Ovary (tissue), 9 donors: ENCODE data around the gene TMEM131. TPM values are rescaled to one million over a fixed set of nuclear protein-coding genes. Genes with fewer than 3 reads are reported as not detected.

Source experiments
- DNase-seq, 5 donors: peaks; one replicate each; pipeline ENCODE4 v3.0.0-alpha.2; 2019 to 2020
- H3K27ac ChIP-seq, 2 donors: fragments of 200-600 bp; one replicate each; pipeline versions ENCODE4 v1.5.1 to v1.8.0; 2019 to 2022
- H3K27me3 ChIP-seq: fragments of 200-600 bp; one replicate; pipeline ENCODE4 v1.8.0; 2022
- H3K36me3 ChIP-seq: fragments of 200-600 bp; sonication (generic); one replicate; pipeline ENCODE4 v1.5.1; 2019
- H3K4me1 ChIP-seq: one replicate; pipeline ENCODE4 v1.8.1; 2013; ENCODE audit warnings: mild to moderate bottlenecking, moderate library complexity; ENCODE audit not compliant: insufficient read depth
- H3K4me3 ChIP-seq: fragments of 200-600 bp; sonication (generic); one replicate; pipeline ENCODE4 v1.5.1; 2017
- H3K9me3 ChIP-seq, 2 donors: fragments of 200-600 bp in 1 of 2; sonication (generic) in 1 of 2; one replicate each; pipeline versions ENCODE4 v1.5.1 to v1.8.1; 2013 to 2019; ENCODE audit warnings: mild to moderate bottlenecking in 1 of 2, moderate library complexity in 1 of 2
- CTCF ChIP-seq, 3 donors: fragments of 450-650 bp in 2 of 3; fragments of 200-600 bp in 1 of 3; IDR thresholded peaks; one replicate each; pipeline versions ENCODE4 v1.5.1 to v1.8.0; 2016 to 2022; ENCODE audit warnings: antibody characterized with exemption in 3 of 3, mild to moderate bottlenecking in 1 of 3
- EP300 ChIP-seq: sonication (generic); formaldehyde crosslinking; IDR thresholded peaks from one replicate; pipeline ENCODE4 v1.6.1; 2017; ENCODE audit warnings: antibody characterized with exemption
- POLR2A ChIP-seq: fragments of 450-650 bp; IDR thresholded peaks from one replicate; pipeline ENCODE4 v1.6.1; 2017; ENCODE audit warnings: antibody characterized with exemption, mild to moderate bottlenecking, moderate library complexity
- WGBS, 3 donors: extraction: QIAGEN DNeasy Blood & Tissue Kit in 1 of 3; methylation state at CpG; one replicate each; pipeline versions ENCODE4 v1.1.5 to v1.1.7; 2013 to 2017; 5-methylcytosine and 5-hydroxymethylcytosine counted together
- intact Hi-C, 4 donors: fragments of 100-400 bp; cut with DNase I; formaldehyde crosslinking; loops; one replicate each; pipeline versions ENCODE4 v1.11.0 to v1.15.1; 2022 to 2023
- polyA plus RNA-seq, 2 donors: library from polyadenylated mRNA; stranded (reverse); fragments of 200-250 nt in 1 of 2; fragments of 350-450 nt in 1 of 2; fragmentation: Illumina TruSeq in 1 of 2; extraction: RNeasy Lipid Tissue Mini Kit (QIAGEN cat#74804) in 1 of 2; gene quantifications; one replicate each; pipeline ENCODE4 v1.2.3, GENCODE V29; 2013 to 2014
- total RNA-seq, 7 donors: library from RNA; depleted of rRNA in 2 of 7; stranded (reverse); fragments of >200 nt in 2 of 7; fragmentation: NEBNext Ultra II Directional in 3 of 7; extraction: Animal tissue kit (Norgen Biotek cat#: 25700) in 3 of 7; gene quantifications; one replicate each; pipeline versions ENCODE4 v1.1.0 to v1.2.4, GENCODE V29; 2016 to 2023
- donor health status: DM: no; HTN: no; CAD: no; lungs with moderate emphysema.
- donor health status: DM: no; HTN: no; CAD: no.
- donor health status: Bipolar disorder and iron deficiency.
- donor health status: DM: yes; HTN: yes; CAD: no.
- donor health status: DM: no; HTN: no; CAD: no.
- donor health status: DM: yes; HTN: yes; CAD: no.

Gene TMEM131
- total and polyA plus RNA-seq, 9 donors, result 16.1 to 44.0 (median 38.4) TPM

- intact Hi-C loops, result no loop called here
- TF ChIP-seq POLR2A (no peak), CTCF (IDR thresholded peaks at IDR 0.05) (no peak), EP300 (no peak)
- Histone ChIP-seq H3K4me3 (no peak overlapping the region), H3K4me1 (no peaks in the 10 kb centered on the region), H3K9me3 (no peaks in the 10 kb centered on the region), H3K27ac (no peak overlapping the region), H3K36me3 (no peaks in the 10 kb centered on the region), H3K27me3 (no peaks in the 10 kb centered on the region)
- no peak for DNase-seq
- 87 to 91% (median 90%) methylated on average over 41 to 44 of the region's 44 CpGs for WGBS, 3 donors
Observed at GRCh38 chr2:97734061-97735051, 261.4 kb downstream of the TMEM131 start.

GRCh38 chr2:97733341-97734035 is 262.3 kb downstream of the TMEM131 start:
- 84 to 88% (median 87%) methylated on average over 18 to 20 of the region's 20 CpGs for WGBS, 3 donors
- no peak overlapping the region for H3K4me3 ChIP-seq
- intact Hi-C loops, result no loop called here
- no peaks in the 10 kb centered on the region for H3K4me1 ChIP-seq
- H3K27ac ChIP-seq, result no peak overlapping the region
- no peaks in the 10 kb centered on the region for H3K36me3 ChIP-seq
- H3K27me3 ChIP-seq, result no peaks in the 10 kb centered on the region
- no peak for TF ChIP-seq POLR2A
- TF ChIP-seq CTCF (IDR thresholded peaks at IDR 0.05), result no peak
- TF ChIP-seq EP300, result no peak
- DNase-seq, result no peak
- no peaks in the 10 kb centered on the region for H3K9me3 ChIP-seq

DNA sequence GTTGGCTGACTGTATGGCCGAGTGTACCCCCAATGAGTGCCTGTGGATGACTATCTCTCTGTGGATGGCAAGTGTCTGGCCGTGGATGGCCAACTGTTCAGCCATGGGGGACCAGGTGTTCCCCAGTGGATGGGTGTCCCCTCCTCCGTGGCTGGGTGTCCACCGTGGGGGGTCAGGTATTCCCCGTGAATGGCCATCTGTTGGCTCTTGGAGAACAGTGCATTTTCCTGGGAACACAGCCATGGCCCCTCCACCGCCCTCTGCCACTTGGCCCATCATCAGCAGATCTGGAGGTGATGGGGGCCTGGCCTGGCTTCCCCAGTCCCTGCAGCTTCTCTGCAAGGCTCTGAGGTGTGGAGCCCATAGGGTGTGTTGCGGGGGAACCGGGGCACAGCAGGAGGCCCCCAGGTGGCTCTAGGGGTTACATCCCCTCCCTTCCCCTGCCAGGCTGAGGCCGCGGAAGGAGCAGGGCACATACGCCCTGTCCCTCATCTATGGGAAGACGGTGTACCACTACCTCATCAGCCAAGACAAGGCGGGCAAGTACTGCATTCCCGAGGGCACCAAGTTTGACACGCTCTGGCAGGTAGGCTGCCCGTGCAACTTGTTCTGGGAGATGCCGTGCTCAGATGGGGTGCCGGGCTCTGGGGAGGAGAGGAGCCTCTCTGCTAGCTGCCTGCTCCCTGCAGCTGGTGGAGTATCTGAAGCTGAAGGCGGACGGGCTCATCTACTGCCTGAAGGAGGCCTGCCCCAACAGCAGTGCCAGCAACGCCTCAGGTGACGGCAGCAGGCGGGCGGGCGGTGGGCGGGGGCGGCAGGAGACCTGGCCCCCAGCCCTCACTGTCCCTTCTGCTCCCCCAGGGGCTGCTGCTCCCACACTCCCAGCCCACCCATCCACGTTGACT is 263.1 kb downstream of the TMEM131 start:
- no peak for DNase-seq
- intact Hi-C loops, result no loop called here
- WGBS, 3 donors, result 92 to 93% (median 93%) methylated on average over 19 to 28 of the region's 28 CpGs
- H3K9me3 ChIP-seq, result no peaks in the 10 kb centered on the region
- H3K27ac ChIP-seq, result no peak overlapping the region
- no peaks in the 10 kb centered on the region for H3K27me3 ChIP-seq
- no peaks in the 10 kb centered on the region for H3K36me3 ChIP-seq
- no peaks in the 10 kb centered on the region for H3K4me1 ChIP-seq
- H3K4me3 ChIP-seq, result no peak overlapping the region
- TF ChIP-seq POLR2A, result no peak
- TF ChIP-seq EP300, result no peak
- no peak for TF ChIP-seq CTCF (IDR thresholded peaks at IDR 0.05)
